Mammary epithelial cell (primary cell): ENCODE results near the gene SYNJ2.

Source experiments
- CTCF ChIP-seq, 2 donors: IDR thresholded peaks in 1 of 2; conservative IDR thresholded peaks in 1 of 2; 2 replicates each; pipeline ENCODE4 v1.5.1; 2011 to 2012; ENCODE audit warnings: inconsistent platforms in 2 of 2, low read length in 2 of 2, mild to moderate bottlenecking in 2 of 2, control low read depth in 1 of 2, low read depth in 1 of 2; ENCODE audit not compliant: insufficient read depth in 1 of 2; ENCODE audit errors: extremely low read depth in 1 of 2
- EZH2 ChIP-seq: IDR thresholded peaks from 2 replicates; pipeline ENCODE4 v1.6.1; 2012; ENCODE audit warnings: low read length, inconsistent platforms, borderline replicate concordance

GRCh38 chr6:158027590-158028285, 46.1 kb downstream of the SYNJ2 start:
- TF ChIP-seq CTCF (conservative IDR thresholded peaks at IDR 0.05 in 1 of 2, IDR thresholded peaks at IDR 0.05 in 1 of 2; ENCODE audit: extremely low read depth in 1 of 2, insufficient read depth in 1 of 2, low read depth in 1 of 2, low read length in 2 of 2) (no peak), EZH2 (no peak)
